Activated T-cell treated with anti-CD3 and anti-CD28 coated beads, Interleukin-2, amount 50 U/mL, for 48 hours (primary cell): ENCODE measurements around the gene HDGFL3.
"Not testable (repeated sequence)": the region's sequence is repeated elsewhere in the genome, so short reads cannot be mapped to it uniquely, and the experiment has no call there.

Experiments used
- DNase-seq, 2 experiments: peaks; one replicate each; pipeline ENCODE4 v3.0.0-alpha.2; 2020

HDGFL3 gene

DNA sequence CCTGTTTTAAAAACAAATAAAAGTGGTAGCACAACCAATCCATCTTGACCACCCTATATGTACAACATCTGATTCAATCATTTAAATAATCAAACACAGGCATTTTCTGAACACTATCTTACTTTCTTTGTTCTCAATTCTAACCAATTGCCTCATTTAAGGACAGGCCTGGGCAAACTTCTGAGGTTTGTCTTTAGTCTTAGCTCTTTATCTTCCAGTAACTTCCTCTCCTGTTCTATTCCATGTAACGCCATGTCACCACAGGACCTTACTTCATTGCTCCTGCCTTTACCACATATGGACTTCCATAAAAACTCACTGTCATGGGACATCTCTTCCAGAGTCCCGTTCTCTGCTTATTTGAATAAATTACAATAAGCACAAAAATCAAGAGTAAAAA lies 14.9 kb downstream of the HDGFL3 start:
- no peak for DNase-seq

DNA sequence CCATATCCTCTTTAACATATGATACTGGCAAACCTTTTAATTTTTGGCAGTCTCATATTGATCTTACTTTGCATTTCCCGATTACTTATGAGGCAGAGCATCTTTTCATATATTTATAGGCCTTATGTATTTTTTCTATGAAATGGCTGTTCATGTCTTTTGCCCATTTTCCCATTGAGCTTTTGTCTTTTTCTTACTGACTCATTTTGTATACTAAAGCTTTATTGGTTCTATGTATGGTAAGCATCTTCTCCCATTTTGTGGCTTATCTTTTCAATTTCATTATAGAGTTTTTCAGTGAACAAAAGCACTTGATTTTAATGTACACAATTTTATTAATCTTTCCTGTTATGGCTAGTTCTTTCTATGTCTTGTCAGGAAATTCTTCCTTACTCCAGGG lies 17.2 kb downstream of the HDGFL3 start:
- DNase-seq: no peak

DNA sequence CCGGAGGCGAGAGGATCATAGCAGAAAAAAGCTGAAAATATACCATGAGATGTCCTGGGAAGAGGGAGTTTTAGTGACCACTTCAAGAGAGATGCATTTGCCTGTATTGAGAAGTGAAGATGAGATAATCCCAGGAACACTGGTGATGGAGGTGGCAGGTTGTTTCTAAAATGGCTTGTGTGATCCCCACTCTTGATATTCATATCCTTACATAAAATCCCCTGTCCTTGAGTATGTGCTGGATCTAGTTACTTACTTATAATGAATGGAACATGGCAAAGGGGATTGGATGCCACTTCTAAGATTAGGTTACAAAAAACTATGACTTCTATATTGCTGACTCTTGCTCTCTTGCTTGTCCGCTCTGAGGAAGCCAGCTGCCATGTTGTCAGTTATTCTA lies 22.1 kb downstream of the HDGFL3 start:
- no peak for DNase-seq

DNA sequence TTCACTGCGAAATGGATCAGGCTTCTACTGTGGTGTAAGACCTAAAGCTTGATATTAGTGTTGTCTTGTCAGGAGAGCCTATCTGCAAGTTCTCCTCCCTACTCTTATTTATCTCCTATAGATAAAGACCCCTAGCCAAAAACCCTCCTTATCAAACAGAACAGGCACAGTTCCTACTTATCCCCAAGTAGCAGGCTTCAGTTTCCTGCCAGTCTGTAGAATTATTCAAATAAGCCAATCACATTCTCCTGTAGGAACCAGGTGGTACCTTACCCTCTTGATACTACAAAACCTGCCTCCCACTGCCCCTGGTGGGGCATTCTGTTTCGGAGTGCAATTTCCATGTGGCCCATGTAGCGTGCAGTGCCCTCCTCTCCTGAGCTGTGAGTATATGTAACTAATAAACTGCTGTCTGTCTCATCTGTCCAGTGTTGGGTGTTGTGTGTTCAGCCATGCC lies 28.7 kb downstream of the HDGFL3 start:
- DNase-seq: no peak

DNA sequence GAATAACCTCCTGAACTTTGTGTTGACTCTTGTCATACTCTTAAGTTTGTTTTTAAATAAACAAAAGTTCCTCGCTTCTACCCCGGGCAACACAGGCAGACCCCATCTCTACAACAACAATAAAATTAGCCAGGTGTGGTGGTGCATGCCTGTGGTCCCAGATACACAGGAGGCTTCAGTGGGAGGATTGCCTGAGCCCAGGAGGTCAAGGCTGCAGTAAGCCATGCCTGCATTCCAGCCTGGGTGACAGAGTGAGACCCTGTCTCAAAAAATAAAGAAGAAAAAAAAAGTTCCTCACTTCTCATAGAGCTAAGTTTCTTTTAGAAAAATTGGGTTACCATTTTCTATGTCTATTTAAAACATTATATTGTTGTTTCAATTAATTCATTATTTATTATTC lies 29.2 kb downstream of the HDGFL3 start:
- no peak for DNase-seq

DNA sequence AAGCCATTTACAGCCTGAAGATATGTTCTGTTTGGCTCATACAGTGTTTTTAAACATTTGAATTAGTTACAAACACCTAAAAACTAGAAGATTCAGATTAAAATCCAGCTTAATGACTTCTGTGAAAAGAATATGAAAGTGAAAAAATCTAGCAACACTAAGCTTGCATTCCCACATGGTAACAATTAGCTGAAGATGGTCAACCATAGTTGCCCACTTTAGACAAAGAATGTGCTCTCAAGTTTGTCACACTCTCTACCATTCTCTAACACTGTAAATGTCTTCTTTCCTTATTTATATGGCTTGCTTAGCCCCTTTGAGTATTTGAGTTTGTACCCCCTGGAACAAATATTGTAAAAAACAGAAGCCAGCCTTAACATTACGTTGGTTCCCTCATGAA lies 32.7 kb downstream of the HDGFL3 start:
- DNase-seq: no peak

DNA sequence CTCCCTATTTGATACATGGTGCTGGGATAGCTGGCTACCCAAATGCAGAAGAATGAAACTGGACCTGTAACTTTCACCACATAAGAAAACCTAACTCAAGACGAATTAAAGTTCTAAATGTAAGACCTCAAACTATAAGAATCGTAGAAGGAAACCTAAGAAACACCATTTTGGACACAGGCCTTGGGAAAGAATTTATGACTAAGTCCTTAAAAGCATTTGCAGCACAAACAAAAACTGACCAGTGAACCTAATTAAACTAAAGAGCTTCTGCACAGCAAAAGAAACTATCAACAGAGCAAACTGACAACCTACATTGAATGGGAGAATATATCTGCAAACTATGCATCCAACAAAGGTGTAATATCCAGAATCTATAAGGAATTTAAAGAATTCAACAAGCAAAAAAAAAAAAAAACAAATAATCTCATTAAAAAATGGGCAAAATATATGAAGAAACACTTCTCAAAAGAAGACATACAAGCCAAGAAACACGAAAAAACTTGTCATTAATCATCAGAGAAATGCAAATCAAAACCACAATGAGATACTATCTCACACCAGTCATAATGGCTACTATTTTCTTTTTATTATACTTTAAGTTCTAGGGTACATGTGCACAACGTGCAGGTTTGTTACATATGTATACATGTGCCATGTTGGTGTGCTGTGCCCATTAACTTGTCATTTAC lies 37.0 kb downstream of the HDGFL3 start:
- no peak for DNase-seq

DNA sequence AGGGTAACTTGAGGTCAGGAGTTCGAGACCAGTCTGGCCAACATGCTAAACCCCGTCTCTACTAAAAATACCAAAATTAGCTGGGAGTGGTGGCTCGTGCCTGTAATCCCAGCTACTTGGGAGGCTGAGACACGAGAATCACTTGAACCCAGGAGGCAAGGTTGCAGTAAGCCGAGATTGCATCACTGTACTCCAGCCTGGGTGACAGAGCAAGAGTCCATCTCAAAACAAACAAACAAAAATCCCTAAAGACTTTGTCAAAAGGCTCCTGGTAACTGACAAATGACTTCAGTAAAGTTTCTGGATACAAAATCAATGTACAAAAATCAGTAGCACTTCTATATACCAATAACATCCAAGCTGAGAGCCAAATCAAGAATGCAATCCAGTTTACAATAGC lies 38.0 kb downstream of the HDGFL3 start:
- not testable (repeated sequence) for DNase-seq

DNA sequence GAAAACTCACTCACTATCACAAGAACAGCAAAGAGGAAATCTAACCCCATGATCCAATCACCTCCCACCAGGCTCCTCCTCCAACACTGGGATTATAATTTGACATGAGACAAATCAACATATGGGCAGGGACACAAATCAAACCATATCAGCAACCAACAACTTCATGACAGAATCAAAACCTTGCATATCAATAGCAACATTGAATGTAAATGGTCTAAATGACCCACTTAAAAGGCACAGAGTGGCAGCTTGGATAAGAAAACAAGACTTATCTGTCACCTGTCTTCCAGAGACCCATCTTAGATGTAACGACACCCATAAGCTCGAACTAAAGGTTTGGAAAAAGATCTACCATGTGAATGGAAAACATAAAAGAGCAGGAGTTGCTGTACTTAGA lies 40.8 kb downstream of the HDGFL3 start:
- no peak for DNase-seq

DNA sequence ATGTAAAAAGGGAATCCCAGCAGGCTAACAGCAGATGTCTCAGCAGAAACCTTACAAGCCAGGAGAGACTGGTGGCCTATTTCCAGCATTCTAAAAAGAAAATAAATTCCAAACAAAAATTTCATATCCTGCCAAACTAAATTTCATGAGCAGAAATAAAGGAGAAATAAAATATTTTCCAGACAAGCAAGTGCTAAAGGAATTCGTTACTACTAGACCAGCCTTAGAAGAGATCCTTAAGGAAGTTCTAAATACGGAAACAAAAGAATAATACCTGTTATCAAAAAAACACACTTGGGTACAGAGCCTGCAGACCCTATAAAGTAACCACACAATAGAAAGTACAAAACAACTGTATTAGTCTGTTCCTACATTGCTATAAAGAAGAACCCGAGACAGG lies 41.4 kb downstream of the HDGFL3 start:
- no peak for DNase-seq

DNA sequence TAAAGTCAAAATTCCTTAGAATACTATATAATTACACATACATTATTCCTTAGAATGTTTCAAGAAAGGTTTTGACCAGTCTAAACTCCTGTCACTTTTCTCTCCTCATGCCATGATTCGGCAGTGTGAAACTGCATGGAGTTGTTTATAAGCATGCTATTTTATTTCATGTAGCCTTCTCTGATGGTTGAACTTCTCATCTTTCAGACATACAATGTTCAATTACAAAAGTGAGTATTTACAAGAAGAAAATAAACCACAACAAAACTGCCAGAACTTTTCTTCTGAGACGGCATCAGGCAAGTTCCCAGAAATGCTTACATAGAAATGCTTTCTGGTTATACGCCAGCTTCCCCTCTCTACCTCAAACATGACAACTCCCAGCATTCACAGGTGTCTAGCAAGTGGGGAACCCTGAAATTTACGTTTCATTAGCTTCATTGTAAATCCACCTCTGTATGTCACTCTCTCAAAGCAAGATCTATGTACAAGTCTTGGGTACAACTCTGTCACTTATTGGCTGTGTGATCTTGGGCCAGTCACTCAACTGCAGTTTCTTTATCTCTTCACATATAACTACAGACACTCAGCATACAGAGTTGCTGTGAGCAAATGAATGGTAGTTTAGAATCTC lies 42.7 kb downstream of the HDGFL3 start:
- no peak for DNase-seq

DNA sequence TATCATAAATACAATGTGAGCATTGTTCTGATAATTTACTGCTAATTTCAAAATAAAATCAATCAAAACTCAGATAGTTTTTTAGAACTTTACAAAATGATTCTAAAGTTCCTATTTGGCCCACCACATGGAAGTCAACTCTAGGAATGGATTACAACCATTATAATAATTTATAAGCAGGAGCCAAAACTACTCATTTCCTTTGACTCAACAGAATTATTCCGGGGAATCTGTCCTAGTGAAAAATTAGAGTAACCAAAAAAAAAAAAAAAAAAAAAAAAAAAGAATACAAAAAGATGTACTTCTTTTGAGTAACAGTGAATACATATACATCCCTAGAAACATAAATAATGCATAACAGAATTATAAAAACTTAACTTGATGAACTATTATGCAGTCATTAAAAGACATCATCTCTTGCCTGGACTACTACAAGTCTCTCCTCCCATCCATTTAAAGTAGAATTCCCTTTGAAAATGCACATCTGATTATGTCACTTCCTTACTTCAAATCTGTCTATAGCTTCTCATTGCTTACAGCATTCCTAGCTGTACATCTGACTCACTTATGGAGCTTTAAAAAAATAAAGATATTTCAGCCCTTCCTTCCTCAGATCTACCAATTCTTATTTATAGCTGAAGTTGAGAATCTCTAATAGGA lies 43.4 kb downstream of the HDGFL3 start:
- DNase-seq: no peak

DNA sequence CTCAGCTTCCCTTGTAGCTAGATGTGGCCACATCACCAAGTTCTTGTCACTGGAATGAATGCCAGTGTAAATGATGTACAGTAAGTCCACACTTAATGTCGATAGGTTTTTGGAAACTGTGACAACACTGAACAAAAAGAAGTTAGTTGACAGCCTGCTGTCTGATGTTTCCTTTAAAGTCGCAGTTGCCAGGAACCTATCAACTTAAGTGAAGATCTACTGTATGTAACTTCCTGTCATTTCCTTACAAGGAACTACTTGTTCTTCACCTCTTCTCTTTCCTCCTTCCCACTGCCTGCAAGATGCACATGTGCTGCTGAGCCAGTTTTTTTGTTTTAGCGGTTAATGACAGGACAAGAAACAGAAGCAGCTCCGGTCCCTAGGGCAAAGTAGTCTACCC lies 44.6 kb downstream of the HDGFL3 start:
- no peak for DNase-seq

DNA sequence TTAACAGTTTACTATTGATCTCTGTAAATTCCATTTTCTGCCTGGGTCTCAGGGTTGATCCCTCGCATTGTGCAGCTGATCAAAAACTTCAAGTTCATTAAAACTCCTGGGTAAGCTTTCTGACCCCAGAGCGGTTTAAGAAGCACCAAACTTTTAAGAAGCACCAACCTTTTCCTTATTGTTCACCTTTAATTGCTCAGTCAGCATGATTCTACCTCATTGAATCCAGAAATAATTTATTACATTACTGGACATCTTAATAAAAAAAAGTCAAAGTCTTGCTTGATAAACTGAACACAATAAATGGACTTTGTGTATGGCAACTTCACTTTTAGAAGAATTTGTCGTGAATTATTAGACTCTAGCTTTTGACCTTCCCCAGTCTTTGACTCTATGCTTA lies 46.9 kb downstream of the HDGFL3 start:
- no peak for DNase-seq

DNA sequence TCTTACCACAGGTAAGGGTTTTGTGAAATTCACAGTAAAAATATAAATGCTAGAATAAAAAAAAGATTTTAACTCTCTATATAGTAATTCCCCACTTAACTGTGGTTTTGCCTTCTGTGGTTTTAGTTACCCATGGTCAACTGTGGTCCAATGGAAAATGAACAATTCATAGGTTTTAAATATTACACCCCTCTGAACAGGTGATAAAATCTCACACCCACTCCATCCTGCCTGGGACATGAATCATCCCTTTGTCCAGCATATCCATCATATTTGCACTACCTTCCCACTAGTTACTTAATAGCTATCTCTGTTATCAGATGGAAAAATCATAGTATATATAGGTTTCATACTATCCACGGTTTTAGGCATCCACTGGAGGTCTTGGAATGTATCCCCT lies 49.2 kb downstream of the HDGFL3 start:
- DNase-seq: no peak

DNA sequence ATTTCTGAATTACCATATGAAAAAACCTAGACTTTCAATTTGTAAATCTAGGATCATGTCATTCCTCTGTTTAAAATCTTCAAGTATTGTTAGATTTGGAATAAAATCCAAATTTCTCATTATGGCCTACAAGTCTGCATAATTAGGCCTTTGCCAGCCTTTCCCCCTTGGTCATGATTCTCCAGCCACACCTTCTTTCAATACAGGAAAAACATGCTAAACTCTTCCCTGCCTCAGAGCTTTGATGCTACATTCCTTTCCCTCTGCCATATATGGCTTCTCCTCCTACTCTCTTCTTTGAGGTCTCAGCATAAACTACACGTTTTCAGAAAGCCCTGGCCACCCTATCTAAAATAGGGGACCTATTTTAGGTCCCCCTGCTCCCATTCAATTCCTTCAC lies 51.7 kb downstream of the HDGFL3 start:
- DNase-seq: no peak

DNA sequence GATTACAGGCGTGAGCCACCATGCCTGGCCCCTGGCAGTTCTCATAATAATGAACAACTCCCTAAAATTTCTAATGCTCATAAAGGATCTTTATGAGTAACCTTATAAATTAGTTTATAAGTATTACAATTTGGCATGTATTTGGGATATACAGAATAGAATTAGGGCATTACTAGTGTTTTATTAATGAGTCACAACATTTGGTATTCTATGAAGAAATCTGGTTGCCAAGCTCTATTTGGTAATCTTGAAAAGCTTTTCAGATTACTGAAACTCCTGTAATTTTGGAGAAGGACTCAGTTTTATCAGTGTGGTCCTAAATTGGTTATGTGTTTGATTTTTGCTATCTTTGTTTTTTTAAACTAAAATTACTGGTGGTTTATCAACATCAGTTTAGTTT lies 54.3 kb downstream of the HDGFL3 start:
- no peak for DNase-seq

DNA sequence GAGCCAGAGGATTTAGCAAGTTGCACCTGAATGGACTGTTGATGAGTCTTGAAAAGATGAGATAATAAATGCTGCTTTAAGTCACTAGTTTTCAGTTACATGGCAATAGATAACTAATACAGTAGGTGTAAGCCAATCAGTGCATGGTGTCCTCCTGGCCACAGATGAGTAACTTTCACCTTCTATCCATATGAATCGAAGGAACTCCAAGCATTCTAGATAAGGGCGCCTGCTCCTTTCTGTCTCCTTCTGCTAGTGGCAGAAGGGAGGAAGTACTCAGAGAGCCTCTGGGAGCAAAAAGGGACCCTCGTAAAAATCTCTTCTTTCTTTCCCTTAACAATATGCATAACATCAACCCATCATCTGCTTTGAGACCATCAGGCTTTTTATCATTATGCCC lies 62.9 kb downstream of the HDGFL3 start:
- DNase-seq: no peak

DNA sequence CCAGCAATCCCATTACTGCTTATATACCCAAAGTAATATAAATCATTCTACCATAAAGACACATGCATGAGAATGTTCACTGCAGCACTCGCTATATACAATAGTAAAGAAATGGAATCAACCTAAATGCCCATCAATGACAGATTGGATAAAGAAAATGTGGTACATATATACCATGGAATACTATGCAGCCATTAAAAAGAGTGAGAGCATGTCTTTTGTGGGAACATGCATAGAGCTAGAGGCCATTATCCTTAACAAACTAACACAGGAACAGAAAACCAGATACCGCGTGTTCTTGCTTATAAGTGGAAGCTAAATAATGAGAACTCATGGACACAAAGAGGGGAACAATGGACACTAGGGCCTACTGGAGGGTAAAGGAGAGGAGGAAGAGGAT lies 65.5 kb downstream of the HDGFL3 start:
- not testable (repeated sequence) for DNase-seq

DNA sequence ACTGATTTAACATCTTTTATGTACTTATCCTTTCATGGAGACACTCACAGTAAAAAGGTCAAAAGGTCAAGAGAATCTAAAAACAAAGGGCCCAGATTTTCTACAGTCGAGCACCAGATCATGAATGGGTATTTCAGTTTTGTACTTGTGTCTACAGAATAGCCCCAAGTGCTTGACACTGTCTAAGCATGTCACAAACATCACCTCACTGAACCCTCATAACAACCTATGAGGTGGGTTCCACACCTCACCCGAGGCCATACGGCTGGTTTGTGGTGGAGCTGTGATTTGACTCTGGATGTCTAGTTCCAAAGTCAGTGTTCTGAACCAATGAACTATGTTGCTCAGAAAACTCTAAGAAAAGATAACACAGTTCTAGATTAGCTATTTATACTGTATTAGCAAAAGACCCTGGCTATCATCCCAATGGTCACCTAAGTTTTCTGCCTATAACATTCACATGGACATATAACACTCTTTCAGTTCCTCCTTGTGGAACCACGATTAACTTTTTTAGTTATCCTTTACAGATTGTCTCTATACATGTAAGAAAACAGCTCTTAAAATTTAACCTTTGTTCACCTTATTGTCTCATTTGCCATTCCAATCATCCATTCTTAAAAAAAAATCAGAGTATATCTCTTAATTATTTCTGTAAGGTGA lies 74.6 kb downstream of the HDGFL3 start:
- no peak for DNase-seq

DNA sequence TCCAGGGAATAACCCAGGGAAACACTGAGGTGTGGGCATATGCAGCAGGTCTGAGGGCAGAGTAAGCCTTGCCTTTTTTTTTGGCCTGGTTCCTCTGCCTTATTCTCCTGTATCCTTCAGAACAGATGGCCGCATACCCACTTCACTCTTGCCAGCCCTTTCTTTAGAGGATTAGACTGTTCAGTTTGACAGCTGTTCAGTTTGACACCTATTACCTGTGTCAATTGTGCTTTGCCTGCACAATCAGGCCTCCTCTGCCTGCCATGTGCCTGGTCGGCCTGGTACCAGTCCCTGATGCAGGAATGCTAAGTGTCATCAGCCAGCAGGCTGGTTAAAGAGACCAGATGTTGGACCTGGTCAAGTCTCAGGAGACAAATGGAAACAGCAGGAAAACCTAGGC lies 77.8 kb downstream of the HDGFL3 start:
- no peak for DNase-seq

DNA sequence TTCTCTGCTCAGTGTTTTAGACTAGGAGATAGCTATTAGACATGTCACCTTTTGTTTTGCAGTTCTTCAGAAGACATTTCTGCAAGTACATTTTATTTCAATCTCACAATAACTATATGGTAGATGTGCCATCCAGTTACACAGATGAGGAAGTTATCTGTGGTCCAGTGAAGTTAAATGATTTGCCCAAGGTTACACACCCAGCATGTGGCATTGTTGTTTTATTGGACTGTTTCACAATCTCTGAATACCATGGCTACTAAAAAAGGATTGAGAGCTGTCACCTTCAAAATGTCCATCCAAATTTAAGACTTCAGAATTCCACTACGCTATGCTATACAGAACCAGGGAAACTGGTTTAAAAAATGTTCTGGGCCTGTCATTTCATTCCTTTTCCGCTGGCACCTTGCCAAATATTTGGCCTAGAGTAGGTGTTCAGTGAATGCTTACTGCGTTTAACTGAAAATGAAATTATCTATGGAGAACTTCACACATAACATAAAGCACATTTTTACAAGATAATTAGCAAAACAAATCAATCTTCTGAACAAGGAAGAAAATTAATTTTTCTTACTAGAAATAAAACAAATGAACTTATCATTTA lies 80.0 kb downstream of the HDGFL3 start:
- DNase-seq: no peak

DNA sequence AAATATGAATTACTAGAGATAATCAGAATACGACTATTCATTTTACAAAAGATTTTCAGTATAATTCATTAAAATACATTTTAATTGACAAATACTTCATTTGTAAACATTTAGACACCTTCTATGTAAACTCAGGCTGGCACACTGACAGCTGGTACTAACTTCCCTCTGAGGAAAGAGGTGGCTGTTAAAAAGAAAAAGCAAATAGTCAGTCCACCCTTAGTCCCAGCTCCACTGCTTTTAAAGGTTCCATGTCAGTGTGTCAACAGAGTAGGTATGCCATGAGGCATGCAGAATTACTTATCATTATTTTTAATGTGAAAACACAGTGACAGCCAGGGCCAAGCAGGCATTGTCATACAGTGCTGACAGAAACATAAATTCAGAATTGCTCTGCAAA lies 84.1 kb downstream of the HDGFL3 start:
- no peak for DNase-seq
